ENCODE results near the gene ZFP64. TPM values are rescaled to one million over a fixed set of nuclear protein-coding genes. Genes with fewer than 3 reads are reported as not detected.
"Not testable (repeated sequence)": the region's sequence is repeated elsewhere in the genome, so short reads cannot be mapped to it uniquely, and the experiment has no call there.

The ZFP64 gene
- total RNA-seq, 2 donors from 2014 or later, result 20.2 to 29.5 TPM

- Histone ChIP-seq H3K27ac (no peak overlapping the region), H3K27me3 (replicated peaks; ENCODE audit: insufficient read depth) (no peaks in the 10 kb centered on the region), H3K4me1 (replicated peaks) (no peaks in the 10 kb centered on the region), H3K9me3 (no peaks in the 10 kb centered on the region), H3K4me3 (no peak overlapping the region), H3K36me3 (no peaks in the 10 kb centered on the region)
- no peak for DNase-seq (ENCODE audit: low spot score)
- 57% methylated on average over 1 of the region's 1 CpG for WGBS
- TF ChIP-seq POLR2A (IDR thresholded peaks at IDR 0.05), result no peak
- TF ChIP-seq, protein P1, sequence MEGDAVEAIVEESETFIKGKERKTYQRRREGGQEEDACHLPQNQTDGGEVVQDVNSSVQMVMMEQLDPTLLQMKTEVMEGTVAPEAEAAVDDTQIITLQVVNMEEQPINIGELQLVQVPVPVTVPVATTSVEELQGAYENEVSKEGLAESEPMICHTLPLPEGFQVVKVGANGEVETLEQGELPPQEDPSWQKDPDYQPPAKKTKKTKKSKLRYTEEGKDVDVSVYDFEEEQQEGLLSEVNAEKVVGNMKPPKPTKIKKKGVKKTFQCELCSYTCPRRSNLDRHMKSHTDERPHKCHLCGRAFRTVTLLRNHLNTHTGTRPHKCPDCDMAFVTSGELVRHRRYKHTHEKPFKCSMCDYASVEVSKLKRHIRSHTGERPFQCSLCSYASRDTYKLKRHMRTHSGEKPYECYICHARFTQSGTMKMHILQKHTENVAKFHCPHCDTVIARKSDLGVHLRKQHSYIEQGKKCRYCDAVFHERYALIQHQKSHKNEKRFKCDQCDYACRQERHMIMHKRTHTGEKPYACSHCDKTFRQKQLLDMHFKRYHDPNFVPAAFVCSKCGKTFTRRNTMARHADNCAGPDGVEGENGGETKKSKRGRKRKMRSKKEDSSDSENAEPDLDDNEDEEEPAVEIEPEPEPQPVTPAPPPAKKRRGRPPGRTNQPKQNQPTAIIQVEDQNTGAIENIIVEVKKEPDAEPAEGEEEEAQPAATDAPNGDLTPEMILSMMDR (IDR thresholded peaks at IDR 0.05), result no peak
- TF ChIP-seq POLR2AphosphoS5 (IDR thresholded peaks at IDR 0.05), result no peak
- intact Hi-C loops (cut with DNase I), result no loop called here
These were observed 42.9 kb upstream of the ZFP64 start for GRCh38 chr20:52234302-52235045.

DNA sequence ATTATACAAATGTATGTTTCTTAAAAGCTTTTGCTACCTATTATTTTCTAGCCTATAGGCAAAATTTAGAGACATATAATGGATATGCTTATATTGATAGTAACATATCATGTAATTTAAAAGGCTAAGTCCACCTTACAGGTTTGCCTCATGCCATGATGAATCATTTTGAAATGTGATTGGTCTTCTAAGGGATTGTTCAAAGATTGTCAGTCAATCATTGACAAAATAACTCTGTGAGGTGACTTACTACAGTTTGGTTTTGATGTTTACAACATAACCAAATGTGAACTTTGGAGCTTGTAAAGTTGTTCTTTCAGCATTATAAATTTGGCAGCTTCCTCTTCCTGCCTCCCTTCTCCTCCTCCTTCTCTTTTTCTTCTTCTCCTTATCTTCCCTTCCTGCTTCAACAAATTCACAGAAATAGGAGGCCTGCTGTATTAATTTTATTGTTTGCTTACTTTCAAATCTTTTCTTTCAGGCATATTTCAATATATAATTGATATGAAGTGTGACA, 39.7 kb upstream of the ZFP64 start:
- no peaks in the 10 kb centered on the region for H3K9me3 ChIP-seq
- intact Hi-C loops (cut with DNase I), result no loop called here
- no peaks in the 10 kb centered on the region for H3K36me3 ChIP-seq
- no peak overlapping the region for H3K27ac ChIP-seq
- no peaks in the 10 kb centered on the region for H3K4me1 ChIP-seq (replicated peaks)
- no peak for TF ChIP-seq POLR2A (IDR thresholded peaks at IDR 0.05)
- no peak for TF ChIP-seq POLR2AphosphoS5 (IDR thresholded peaks at IDR 0.05)
- TF ChIP-seq, protein P1 (IDR thresholded peaks at IDR 0.05), result no peak
- no peak overlapping the region for H3K4me3 ChIP-seq
- no peaks in the 10 kb centered on the region for H3K27me3 ChIP-seq (replicated peaks; ENCODE audit: insufficient read depth)
- no peak for DNase-seq (ENCODE audit: low spot score)

GRCh38 chr20:52230409-52230808, 38.8 kb upstream of the ZFP64 start:
- no peak for DNase-seq (ENCODE audit: low spot score)

GRCh38 chr20:52229346-52229745, 37.8 kb upstream of the ZFP64 start:
- H3K9me3 ChIP-seq; DNase-seq (ENCODE audit: low spot score); H3K27me3 ChIP-seq (replicated peaks; ENCODE audit: insufficient read depth); intact Hi-C loops (cut with DNase I); H3K4me1 ChIP-seq (replicated peaks); H3K27ac ChIP-seq; H3K4me3 ChIP-seq; H3K36me3 ChIP-seq: not testable (repeated sequence)
- WGBS, result 91% methylated on average over 1 of the region's 1 CpG

More at GRCh38 chr20:52230409-52230808, 38.8 kb upstream of the ZFP64 start:
- intact Hi-C loops (cut with DNase I), result no loop called here
- Histone ChIP-seq H3K4me1 (replicated peaks) (no peaks in the 10 kb centered on the region), H3K27me3 (replicated peaks; ENCODE audit: insufficient read depth) (no peaks in the 10 kb centered on the region), H3K27ac (no peak overlapping the region), H3K36me3 (no peaks in the 10 kb centered on the region), H3K4me3 (no peak overlapping the region), H3K9me3 (no peaks in the 10 kb centered on the region)
- TF ChIP-seq, protein P1 (IDR thresholded peaks at IDR 0.05), result no peak
- no peak for TF ChIP-seq POLR2AphosphoS5 (IDR thresholded peaks at IDR 0.05)
- TF ChIP-seq POLR2A (IDR thresholded peaks at IDR 0.05), result no peak
- WGBS, result 52% methylated on average over 3 of the region's 3 CpGs

GRCh38 chr20:52226370-52226769, 34.8 kb upstream of the ZFP64 start:
- TF ChIP-seq POLR2AphosphoS5 (IDR thresholded peaks at IDR 0.05), result no peak
- TF ChIP-seq, protein P1 (IDR thresholded peaks at IDR 0.05), result no peak
- TF ChIP-seq POLR2A (IDR thresholded peaks at IDR 0.05), result no peak

More at GRCh38 chr20:52226370-52226769, 34.8 kb upstream of the ZFP64 start:
- Histone ChIP-seq H3K27me3 (replicated peaks; ENCODE audit: insufficient read depth) (no peaks in the 10 kb centered on the region), H3K4me1 (replicated peaks) (no peaks in the 10 kb centered on the region), H3K36me3 (no peaks in the 10 kb centered on the region), H3K27ac (no peak overlapping the region), H3K4me3 (no peak overlapping the region), H3K9me3 (no peaks in the 10 kb centered on the region)
- intact Hi-C loops (cut with DNase I), result no loop called here
- WGBS, result 18% methylated on average over 3 of the region's 3 CpGs
- no peak for DNase-seq (ENCODE audit: low spot score)
